Hematopoietic multipotent progenitor cell treated with erythropoietin and hydrocortisone succinate and interleukin-3 and kit ligand, for 15 days (in vitro differentiated cells): ENCODE measurements around the gene TGFBR3.

ENCODE experiments used
- DNase-seq: peaks from one replicate; pipeline ENCODE4 v3.0.0-alpha.2; 2015; ENCODE audit warnings: low spot score

Gene TGFBR3

GRCh38 chr1:91708691-91709090 is 177.3 kb downstream of the TGFBR3 start:
- DNase-seq = no peak

- DNase-seq = no peak
These were observed 178.1 kb downstream of the TGFBR3 start for GRCh38 chr1:91707890-91708218.

- no peak for DNase-seq
These were observed 178.6 kb downstream of the TGFBR3 start for GRCh38 chr1:91707114-91707889.

GRCh38 chr1:91706140-91706957 is 179.6 kb downstream of the TGFBR3 start:
- DNase-seq = no peak

GRCh38 chr1:91704746-91705145 is 181.2 kb downstream of the TGFBR3 start:
- no peak for DNase-seq

GRCh38 chr1:91703095-91703494 is 182.9 kb downstream of the TGFBR3 start:
- DNase-seq = no peak

GRCh38 chr1:91701472-91701869 is 184.5 kb downstream of the TGFBR3 start:
- no peak for DNase-seq

- DNase-seq = no peak
These were observed 185.0 kb downstream of the TGFBR3 start for GRCh38 chr1:91700771-91701471.

- no peak for DNase-seq
These were observed 185.6 kb downstream of the TGFBR3 start for GRCh38 chr1:91700332-91700731.

- no peak for DNase-seq
These were observed 186.5 kb downstream of the TGFBR3 start for GRCh38 chr1:91699339-91699974.

- DNase-seq = no peak
These were observed 188.1 kb downstream of the TGFBR3 start for GRCh38 chr1:91697861-91698260.

- DNase-seq = no peak
These were observed 188.5 kb downstream of the TGFBR3 start for GRCh38 chr1:91697416-91697815.

GRCh38 chr1:91696321-91696720 is 189.6 kb downstream of the TGFBR3 start:
- no peak for DNase-seq

- no peak for DNase-seq
These were observed 192.4 kb downstream of the TGFBR3 start for GRCh38 chr1:91693557-91693956.

GRCh38 chr1:91691525-91691924 is 194.4 kb downstream of the TGFBR3 start:
- no peak for DNase-seq

- DNase-seq = no peak
These were observed 196.1 kb downstream of the TGFBR3 start for GRCh38 chr1:91689641-91690481.

- no peak for DNase-seq
These were observed 198.5 kb downstream of the TGFBR3 start for GRCh38 chr1:91687452-91687851.

GRCh38 chr1:91685994-91686393 is 200.0 kb downstream of the TGFBR3 start:
- DNase-seq = no peak

GRCh38 chr1:91684481-91685196 is 201.3 kb downstream of the TGFBR3 start:
- DNase-seq = no peak

- DNase-seq = no peak
These were observed 202.4 kb downstream of the TGFBR3 start for GRCh38 chr1:91683598-91683951.
